A549 (cell line): ENCODE results near the gene PRLHR.

Experiments
- CBX2 ChIP-seq: fragments of 200-600 bp; sonication (generic); IDR thresholded peaks from 2 replicates; pipeline ENCODE4 v1.6.1; 2016; ENCODE audit warnings: low read depth, mild to moderate bottlenecking, borderline replicate concordance
- CBX8 ChIP-seq: fragments of 200-600 bp; sonication (generic); IDR thresholded peaks from 2 replicates; pipeline ENCODE4 v1.6.1; 2016
- CTCF ChIP-seq: fragments of >200 bp; sonication (Bioruptor Twin); formaldehyde crosslinking; IDR thresholded peaks from 3 replicates; pipeline ENCODE4 v1.5.1; 2016
- ELK1 ChIP-seq: fragments of 150-350 bp; IDR thresholded peaks from 2 replicates; pipeline ENCODE4 v1.6.1; 2014; ENCODE audit warnings: low read depth, mild to moderate bottlenecking, low read length
- KDM5A ChIP-seq: fragments of 200-600 bp; sonication (generic); IDR thresholded peaks from 2 replicates; pipeline ENCODE4 v1.6.1; 2016; ENCODE audit warnings: antibody characterized with exemption, mild to moderate bottlenecking
- MAX ChIP-seq: IDR thresholded peaks from 2 replicates; pipeline ENCODE4 v1.6.1; 2012
- MYC ChIP-seq: IDR thresholded peaks from 2 replicates; pipeline ENCODE4 v1.6.1; 2012; ENCODE audit warnings: mild to moderate bottlenecking, inconsistent platforms, low read length, improper control_type of control experiment, borderline replicate concordance
- POLR2A ChIP-seq: IDR thresholded peaks from 2 replicates; pipeline ENCODE4 v1.6.1; 2012; ENCODE audit warnings: mild to moderate bottlenecking, low read length
- SREBF2 ChIP-seq: fragments of 450-650 bp; IDR thresholded peaks from 2 replicates; pipeline ENCODE4 v1.6.1; 2014; ENCODE audit warnings: mild to moderate bottlenecking, moderate library complexity
- TF ChIP-seq, protein P1 (sequence below): fragments of >200 bp; sonication (Bioruptor Twin); formaldehyde crosslinking; IDR thresholded peaks from 3 replicates; pipeline ENCODE4 v1.6.1; 2016
- TF ChIP-seq, protein P2 (sequence below): fragments of 450-650 bp; IDR thresholded peaks from 2 replicates; pipeline ENCODE4 v1.6.1; 2014; ENCODE audit warnings: antibody characterized with exemption

GRCh38 chr10:118625504-118625903 is 30.1 kb upstream of the PRLHR start:
- TF ChIP-seq MAX (no peak), CTCF (no peak), ELK1 (no peak), POLR2A (no peak), SREBF2 (no peak), MYC (no peak), CBX8 (no peak), KDM5A (no peak), CBX2 (no peak)
- TF ChIP-seq, protein P1, sequence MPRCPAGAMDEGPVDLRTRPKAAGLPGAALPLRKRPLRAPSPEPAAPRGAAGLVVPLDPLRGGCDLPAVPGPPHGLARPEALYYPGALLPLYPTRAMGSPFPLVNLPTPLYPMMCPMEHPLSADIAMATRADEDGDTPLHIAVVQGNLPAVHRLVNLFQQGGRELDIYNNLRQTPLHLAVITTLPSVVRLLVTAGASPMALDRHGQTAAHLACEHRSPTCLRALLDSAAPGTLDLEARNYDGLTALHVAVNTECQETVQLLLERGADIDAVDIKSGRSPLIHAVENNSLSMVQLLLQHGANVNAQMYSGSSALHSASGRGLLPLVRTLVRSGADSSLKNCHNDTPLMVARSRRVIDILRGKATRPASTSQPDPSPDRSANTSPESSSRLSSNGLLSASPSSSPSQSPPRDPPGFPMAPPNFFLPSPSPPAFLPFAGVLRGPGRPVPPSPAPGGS = no peak
- TF ChIP-seq, protein P2, sequence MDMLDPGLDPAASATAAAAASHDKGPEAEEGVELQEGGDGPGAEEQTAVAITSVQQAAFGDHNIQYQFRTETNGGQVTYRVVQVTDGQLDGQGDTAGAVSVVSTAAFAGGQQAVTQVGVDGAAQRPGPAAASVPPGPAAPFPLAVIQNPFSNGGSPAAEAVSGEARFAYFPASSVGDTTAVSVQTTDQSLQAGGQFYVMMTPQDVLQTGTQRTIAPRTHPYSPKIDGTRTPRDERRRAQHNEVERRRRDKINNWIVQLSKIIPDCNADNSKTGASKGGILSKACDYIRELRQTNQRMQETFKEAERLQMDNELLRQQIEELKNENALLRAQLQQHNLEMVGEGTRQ = no peak
